ENCODE results near the gene FBRS. TPM values are rescaled to one million over a fixed set of nuclear protein-coding genes. Genes with fewer than 3 reads are reported as not detected.
A peak's percentile ranks its signal among the peaks of the same experiment; 100 is the strongest.

Gene FBRS
- total and polyA plus RNA-seq, 2 of the 13 experiments (the other 11 are each of a cell fraction or from before 2014, with no cell fraction given), result 13.7 to 16.2 TPM

DNA sequence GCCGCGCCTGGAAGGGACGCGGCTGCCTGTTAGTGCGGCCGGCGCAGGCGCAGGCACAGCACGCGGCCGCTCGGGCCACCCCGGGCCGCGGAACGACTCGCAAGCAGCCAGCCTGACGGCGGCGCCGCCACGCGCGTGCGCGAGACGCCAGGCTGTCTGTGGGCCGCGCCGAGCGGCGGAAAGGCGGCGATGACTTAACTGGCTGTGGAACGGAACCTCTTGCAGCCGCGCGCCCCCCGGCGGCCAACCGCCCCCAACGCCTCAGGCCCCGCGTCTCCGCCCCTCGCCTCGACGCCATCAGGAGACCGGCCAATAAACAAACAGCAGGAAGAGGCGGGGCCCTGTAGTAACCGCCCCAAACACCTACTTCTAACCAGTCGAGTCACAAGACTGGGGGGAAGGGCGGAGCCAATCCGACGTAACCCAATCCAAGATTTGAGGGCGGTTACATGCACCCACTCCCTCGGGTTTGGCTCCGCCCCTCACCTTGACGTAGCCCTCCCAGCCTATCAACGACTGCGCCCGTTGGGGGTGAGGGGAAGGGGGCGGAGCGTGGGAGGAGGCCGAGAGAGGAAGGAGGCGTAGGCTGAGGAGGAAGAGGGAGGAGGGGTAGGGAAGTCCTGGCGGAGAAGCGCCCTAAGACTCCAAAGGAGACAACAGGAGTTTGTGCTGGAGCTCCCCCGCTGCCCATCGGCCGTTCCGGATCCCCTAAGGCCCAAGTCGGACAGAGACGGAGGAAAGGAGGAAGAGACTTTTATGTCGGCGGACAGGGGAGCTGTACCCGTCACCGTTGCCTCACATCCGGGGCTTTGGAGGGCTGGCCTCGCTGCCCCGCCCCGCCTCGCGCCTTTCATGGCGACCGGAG, at the start of gene FBRS (continued):
- TF ChIP-seq, protein P1, sequence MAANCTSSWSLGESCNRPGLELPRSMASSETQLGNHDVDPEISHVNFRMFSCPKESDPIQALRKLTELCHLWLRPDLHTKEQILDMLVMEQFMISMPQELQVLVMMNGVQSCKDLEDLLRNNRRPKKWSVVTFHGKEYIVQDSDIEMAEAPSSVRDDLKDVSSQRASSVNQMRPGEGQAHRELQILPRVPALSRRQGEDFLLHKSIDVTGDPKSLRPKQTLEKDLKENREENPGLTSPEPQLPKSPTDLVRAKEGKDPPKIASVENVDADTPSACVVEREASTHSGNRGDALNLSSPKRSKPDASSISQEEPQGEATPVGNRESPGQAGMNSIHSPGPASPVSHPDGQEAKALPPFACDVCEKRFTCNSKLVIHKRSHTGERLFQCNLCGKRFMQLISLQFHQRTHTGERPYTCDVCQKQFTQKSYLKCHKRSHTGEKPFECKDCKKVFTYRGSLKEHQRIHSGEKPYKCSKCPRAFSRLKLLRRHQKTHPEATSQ (CRISPR knock-in tag; IDR thresholded peaks at IDR 0.05; ENCODE audit: borderline replicate concordance), result peak; percentile 16; the same call in 1 of the 2 replicates
- TF ChIP-seq ZNF256 (CRISPR knock-in tag; conservative IDR thresholded peaks at IDR 0.05), result no peak
- TF ChIP-seq, protein P2, sequence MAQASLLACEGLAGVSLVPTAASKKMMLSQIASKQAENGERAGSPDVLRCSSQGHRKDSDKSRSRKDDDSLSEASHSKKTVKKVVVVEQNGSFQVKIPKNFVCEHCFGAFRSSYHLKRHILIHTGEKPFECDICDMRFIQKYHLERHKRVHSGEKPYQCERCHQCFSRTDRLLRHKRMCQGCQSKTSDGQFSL (CRISPR knock-in tag; IDR thresholded peaks at IDR 0.05), result no peak; the same call in 1 of the 2 replicates
- no peak for TF ChIP-seq ZKSCAN1 (IDR thresholded peaks at IDR 0.05; ENCODE audit: low read length)
- TF ChIP-seq, protein P3, sequence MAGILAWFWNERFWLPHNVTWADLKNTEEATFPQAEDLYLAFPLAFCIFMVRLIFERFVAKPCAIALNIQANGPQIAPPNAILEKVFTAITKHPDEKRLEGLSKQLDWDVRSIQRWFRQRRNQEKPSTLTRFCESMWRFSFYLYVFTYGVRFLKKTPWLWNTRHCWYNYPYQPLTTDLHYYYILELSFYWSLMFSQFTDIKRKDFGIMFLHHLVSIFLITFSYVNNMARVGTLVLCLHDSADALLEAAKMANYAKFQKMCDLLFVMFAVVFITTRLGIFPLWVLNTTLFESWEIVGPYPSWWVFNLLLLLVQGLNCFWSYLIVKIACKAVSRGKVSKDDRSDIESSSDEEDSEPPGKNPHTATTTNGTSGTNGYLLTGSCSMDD (CRISPR knock-in tag; IDR thresholded peaks at IDR 0.05), result no peak
- TF ChIP-seq ZNF556 (CRISPR knock-in tag; IDR thresholded peaks at IDR 0.05; ENCODE audit: borderline replicate concordance), result peak; percentile 89
- peak; percentile 60; the same call in 1 of the 2 replicates for TF ChIP-seq KDM5B (CRISPR knock-in tag; IDR thresholded peaks at IDR 0.05; ENCODE audit: borderline replicate concordance)
- TF ChIP-seq KMT2A (CRISPR knock-in tag; IDR thresholded peaks at IDR 0.05), result no peak; the same call in 1 of the 2 replicates
- 0 out of 2 replicates have a peak, but pooled peaks have one; percentile 27 for TF ChIP-seq ZBTB42 (CRISPR knock-in tag; IDR thresholded peaks at IDR 0.05)
- no peak for TF ChIP-seq PTBP1 (IDR thresholded peaks at IDR 0.05; ENCODE audit: low read depth, low read length, poor library complexity, severe bottlenecking)
- TF ChIP-seq ZNF781 (CRISPR knock-in tag; IDR thresholded peaks at IDR 0.05; ENCODE audit: borderline replicate concordance, not compliant biosample characterization), result no peak
- 0 out of 2 replicates have a peak, but pooled peaks have one; percentile 19 for TF ChIP-seq EED (CRISPR knock-in tag; IDR thresholded peaks at IDR 0.05)
- no peak for TF ChIP-seq ZNF121 (CRISPR knock-in tag; IDR thresholded peaks at IDR 0.05)
- TF ChIP-seq TARDBP (CRISPR knock-in tag; IDR thresholded peaks at IDR 0.05), result peak; percentile 57
- no peak for TF ChIP-seq NFRKB (IDR thresholded peaks at IDR 0.05)
- peak; percentile 70; the same call in 1 of the 2 replicates for TF ChIP-seq ZFP62 (CRISPR knock-in tag; IDR thresholded peaks at IDR 0.05)
- TF ChIP-seq, protein P4, sequence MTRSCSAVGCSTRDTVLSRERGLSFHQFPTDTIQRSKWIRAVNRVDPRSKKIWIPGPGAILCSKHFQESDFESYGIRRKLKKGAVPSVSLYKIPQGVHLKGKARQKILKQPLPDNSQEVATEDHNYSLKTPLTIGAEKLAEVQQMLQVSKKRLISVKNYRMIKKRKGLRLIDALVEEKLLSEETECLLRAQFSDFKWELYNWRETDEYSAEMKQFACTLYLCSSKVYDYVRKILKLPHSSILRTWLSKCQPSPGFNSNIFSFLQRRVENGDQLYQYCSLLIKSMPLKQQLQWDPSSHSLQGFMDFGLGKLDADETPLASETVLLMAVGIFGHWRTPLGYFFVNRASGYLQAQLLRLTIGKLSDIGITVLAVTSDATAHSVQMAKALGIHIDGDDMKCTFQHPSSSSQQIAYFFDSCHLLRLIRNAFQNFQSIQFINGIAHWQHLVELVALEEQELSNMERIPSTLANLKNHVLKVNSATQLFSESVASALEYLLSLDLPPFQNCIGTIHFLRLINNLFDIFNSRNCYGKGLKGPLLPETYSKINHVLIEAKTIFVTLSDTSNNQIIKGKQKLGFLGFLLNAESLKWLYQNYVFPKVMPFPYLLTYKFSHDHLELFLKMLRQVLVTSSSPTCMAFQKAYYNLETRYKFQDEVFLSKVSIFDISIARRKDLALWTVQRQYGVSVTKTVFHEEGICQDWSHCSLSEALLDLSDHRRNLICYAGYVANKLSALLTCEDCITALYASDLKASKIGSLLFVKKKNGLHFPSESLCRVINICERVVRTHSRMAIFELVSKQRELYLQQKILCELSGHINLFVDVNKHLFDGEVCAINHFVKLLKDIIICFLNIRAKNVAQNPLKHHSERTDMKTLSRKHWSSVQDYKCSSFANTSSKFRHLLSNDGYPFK (CRISPR knock-in tag; IDR thresholded peaks at IDR 0.05; ENCODE audit: borderline replicate concordance), result peak; percentile 97
- no peak for TF ChIP-seq ZNF317 (CRISPR knock-in tag; IDR thresholded peaks at IDR 0.05)
- TF ChIP-seq, protein P5, sequence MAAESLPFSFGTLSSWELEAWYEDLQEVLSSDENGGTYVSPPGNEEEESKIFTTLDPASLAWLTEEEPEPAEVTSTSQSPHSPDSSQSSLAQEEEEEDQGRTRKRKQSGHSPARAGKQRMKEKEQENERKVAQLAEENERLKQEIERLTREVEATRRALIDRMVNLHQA (CRISPR knock-in tag; IDR thresholded peaks at IDR 0.05), result no peak
- TF ChIP-seq SMAD9 (CRISPR knock-in tag; IDR thresholded peaks at IDR 0.05), result no peak
- TF ChIP-seq ARNT (IDR thresholded peaks at IDR 0.05), result no peak
- TF ChIP-seq BRD4 (CRISPR knock-in tag; IDR thresholded peaks at IDR 0.05), result no peak
- TF ChIP-seq ZFP36L2 (CRISPR knock-in tag; IDR thresholded peaks at IDR 0.05), result peak; percentile 40; the same call in 1 of the 2 replicates
- peak; percentile 83 for TF ChIP-seq HNRNPLL (IDR thresholded peaks at IDR 0.05; ENCODE audit: low read depth, low read length, poor library complexity, severe bottlenecking)
- no peak for TF ChIP-seq FOXM1 (CRISPR knock-in tag; IDR thresholded peaks at IDR 0.05)
